HG03064 (cell line): Measurements from ENCODE around the gene ELMO1.

Source experiments
- ATAC-seq: cut with Tn5 transposase; IDR thresholded peaks from one replicate; pipeline ENCODE4 v1.9.1; 2021; ENCODE audit warnings: low read depth; ENCODE audit not compliant: unreplicated experiment

Gene ELMO1

DNA sequence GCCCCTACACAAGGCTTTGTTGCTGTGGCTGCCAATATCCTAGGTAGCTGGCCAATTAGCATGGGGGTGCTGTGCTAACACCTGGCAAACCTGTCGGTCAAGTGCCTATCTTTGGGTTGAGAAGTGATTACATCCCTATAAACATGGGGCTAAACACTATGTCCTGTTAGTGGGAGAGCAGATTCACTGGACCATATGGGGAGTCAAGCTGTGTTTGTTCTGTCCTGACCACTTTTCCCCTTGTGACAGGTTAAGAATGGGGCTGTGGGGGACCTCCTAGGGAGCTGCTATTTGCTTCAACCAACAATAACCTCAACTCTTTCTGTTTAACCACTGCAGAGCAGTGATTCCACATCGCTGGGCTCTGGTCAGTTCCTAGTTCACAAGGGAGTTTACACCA, 572.9 kb downstream of the ELMO1 start:
- no peak for ATAC-seq

DNA sequence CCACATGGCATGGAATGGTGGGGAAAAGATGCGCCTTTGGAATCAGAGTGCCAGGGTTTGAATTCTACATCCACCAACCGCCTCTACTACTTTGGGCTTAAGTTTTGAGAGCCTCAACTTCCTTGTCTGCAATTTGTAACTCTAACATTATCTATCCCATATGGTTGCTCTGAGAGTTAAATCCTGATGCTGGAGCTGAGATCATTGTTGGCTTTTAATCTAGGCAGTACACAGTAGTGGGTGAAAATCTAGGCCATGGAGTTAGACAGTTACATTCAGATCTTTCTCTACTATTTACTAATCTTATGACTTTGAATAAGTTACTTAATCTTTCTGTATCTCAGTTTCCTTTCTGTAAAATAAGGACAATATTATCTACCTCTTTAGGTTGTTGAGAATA, 574.6 kb downstream of the ELMO1 start:
- no peak for ATAC-seq

- no peak for ATAC-seq
These were observed 576.8 kb downstream of the ELMO1 start for GRCh38 chr7:36871863-36872262.

- no peak for ATAC-seq
These were observed 577.3 kb downstream of the ELMO1 start for GRCh38 chr7:36871355-36871738.

DNA sequence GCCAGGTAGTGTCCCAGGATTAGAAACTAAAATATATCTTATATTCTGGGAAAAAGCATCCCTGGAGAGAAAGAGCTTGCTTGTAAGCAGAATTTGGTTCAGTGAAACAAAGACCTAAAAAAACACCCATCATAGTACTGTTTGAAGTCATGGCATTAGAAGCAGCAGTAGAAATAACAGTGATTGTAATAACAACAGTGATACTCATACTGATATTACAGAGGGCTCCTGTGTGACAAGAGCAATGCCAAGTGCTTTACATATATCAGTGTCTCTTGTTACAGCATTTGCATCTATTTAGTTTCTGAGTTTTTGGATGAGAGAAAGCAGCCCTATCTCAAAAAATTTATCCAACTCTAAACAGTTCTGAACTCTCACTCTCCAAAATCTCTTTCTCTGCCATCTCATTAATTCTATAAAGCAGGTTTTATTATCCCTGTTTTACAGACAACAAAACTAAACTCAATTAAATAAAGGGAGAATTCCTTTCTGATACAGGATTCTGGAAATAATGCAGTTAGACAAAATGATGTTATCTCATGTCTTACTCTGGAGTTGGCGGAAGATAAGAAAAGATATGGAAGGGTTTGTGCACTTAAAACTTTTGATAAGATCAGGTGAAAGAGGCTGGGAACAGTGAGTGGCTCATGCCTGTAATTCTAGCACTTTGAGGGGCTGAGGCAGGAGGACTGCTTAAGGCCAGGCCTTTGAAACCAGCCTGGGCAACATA, 577.9 kb downstream of the ELMO1 start:
- no peak for ATAC-seq

GRCh38 chr7:36868727-36869411, 579.8 kb downstream of the ELMO1 start:
- no peak for ATAC-seq

DNA sequence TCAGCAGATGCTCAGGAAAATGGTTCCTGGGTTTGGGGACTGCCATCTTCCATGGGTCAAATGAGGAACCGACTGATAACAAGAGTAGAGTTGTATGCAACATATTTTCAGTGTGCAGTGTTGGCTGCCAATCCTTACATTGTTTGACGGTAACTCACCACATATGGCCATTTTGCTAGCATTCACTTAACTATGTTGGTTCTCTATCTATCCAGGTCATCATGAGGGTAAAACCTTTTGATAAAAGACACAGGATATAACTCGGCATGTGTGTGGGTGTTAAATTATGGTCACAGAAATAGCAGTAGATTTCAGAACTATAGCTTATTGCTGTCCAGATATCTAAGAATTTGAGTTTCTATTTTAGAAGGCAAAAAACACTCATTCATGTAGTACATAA, 583.6 kb downstream of the ELMO1 start:
- no peak for ATAC-seq

- no peak for ATAC-seq
These were observed 584.6 kb downstream of the ELMO1 start for GRCh38 chr7:36863901-36864701.

GRCh38 chr7:36862771-36863261, 585.8 kb downstream of the ELMO1 start:
- ATAC-seq: no peak

DNA sequence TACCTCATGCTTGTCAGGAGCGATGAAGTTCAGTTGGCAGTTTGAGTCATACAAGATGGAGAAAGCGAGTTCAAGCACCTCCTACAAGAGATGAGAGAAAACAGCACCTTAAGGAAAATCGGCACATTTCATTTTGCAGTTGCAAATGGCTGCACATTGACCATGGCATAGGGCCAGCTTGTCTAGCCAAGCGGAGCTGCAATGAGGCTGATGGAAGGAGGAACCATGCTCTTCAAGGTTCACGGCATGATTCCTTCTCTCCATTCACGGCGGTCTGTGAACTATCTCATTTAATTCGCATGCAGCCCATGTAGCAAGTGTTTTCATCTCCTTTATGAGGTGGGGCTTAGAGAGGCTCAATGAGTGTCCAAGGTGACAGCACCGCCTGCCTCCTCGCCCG, 587.0 kb downstream of the ELMO1 start:
- no peak for ATAC-seq

DNA sequence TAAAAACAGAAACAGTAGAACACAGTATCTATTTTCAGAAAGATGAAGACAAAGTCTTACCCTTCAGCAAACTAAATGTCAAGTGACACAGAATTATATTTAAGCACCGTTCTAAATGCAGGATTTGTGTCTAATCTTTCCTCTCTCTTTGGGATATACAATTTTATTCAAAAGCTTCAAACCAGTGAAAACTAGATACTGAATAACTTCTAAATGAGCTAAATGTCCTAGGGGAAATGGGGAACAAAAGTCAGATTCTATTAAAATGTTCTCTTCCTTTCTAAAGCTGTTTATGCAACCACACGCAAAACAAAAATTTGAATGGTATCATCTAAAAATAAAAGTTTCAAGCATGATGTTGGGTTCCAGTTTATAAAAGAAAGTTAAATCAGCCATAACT, 588.0 kb downstream of the ELMO1 start:
- ATAC-seq: no peak

GRCh38 chr7:36855330-36855729, 593.3 kb downstream of the ELMO1 start:
- no peak for ATAC-seq

- ATAC-seq: no peak
These were observed 594.0 kb downstream of the ELMO1 start for GRCh38 chr7:36854652-36855051.

DNA sequence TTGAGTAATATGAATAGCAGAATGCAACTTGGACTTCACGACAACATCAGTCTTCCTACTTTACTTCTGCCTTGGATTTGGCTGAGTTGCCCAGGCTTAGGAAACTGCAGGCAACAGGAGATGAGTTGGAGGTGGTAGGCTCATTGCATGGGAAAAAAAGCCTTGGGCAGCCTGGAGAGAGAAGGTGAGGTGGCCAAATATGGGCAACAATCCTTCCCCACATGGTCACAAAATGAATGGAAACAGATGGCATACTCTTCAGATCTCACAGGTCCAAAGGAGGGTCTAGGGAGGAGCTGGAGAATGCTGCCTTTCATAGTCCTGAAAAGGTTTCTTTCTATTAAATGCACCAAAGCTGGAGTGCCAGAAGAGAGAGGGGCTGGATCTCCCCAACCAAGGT, 595.7 kb downstream of the ELMO1 start:
- no peak for ATAC-seq

DNA sequence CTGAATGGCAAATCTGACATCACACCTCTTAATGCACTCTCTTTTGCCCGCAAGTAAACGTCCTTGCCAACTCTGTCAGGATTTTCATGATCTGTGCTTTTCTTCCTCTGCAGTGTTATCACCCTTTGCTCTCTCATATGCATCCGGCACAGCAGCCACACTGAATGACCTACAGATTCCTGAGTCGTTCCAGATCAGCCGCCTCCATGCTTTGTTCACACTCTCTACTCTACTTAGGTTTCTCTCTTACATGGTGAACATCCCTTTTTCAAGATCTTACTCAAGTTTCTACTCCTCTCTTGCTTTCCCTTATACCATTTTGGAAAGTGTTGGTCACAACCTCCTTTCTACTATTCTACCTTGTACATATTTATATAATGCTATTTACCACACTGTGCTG, 596.6 kb downstream of the ELMO1 start:
- ATAC-seq: no peak

GRCh38 chr7:36851382-36851781, 597.3 kb downstream of the ELMO1 start:
- ATAC-seq: no peak

- no peak for ATAC-seq
These were observed 600.7 kb downstream of the ELMO1 start for GRCh38 chr7:36847946-36848345.

- no peak for ATAC-seq
These were observed 604.3 kb downstream of the ELMO1 start for GRCh38 chr7:36844374-36844773.

- no peak for ATAC-seq
These were observed 607.8 kb downstream of the ELMO1 start for GRCh38 chr7:36840904-36841303.

- no peak for ATAC-seq
These were observed 609.9 kb downstream of the ELMO1 start for GRCh38 chr7:36838616-36839225.

DNA sequence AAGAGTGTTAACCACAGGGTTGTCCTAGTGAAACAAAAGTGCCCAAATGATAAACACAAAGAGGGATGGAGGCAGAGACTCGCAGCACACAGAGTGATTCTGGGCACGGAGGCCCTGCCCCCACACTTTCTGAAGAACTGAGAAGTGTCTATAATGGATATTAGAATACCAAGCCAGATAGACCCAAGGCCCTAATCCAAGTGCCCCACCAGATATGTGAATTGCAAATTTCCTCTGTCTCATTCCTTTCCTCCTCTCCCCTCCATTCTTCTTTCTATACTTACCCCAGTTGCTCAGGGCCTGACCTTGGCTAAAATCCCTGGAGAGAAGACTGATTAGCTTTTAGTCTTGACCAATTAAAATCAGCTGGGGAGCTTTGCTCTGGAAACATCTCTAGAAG, 617.6 kb downstream of the ELMO1 start:
- ATAC-seq: no peak
